GM18951 (cell line): ENCODE results near the gene STK38L.
"Not testable (repeated sequence)": the region's sequence is repeated elsewhere in the genome, so short reads cannot be mapped to it uniquely, and the experiment has no call there.

Source experiments
- POLR2A ChIP-seq: IDR thresholded peaks from 4 replicates; pipeline ENCODE4 v1.6.1; 2011; ENCODE audit warnings: mild to moderate bottlenecking; ENCODE audit not compliant: insufficient read length, insufficient read depth; ENCODE audit errors: extremely low read depth
- in situ Hi-C: fragments of 300-500 bp; cut with MboI; formaldehyde crosslinking; loops from one replicate; pipeline ENCODE4 v1.12.0; 2022; ENCODE audit warnings: low sequenced_read_pairs, mixed read lengths, inconsistent platforms; ENCODE audit not compliant: unreplicated experiment

STK38L gene

GRCh38 chr12:27213830-27214787 lies 30.0 kb upstream of the STK38L start:
- in situ Hi-C loops = no loop called here
- TF ChIP-seq POLR2A = no peak

GRCh38 chr12:27217590-27217989 lies 26.5 kb upstream of the STK38L start:
- in situ Hi-C loops = no loop called here
- TF ChIP-seq POLR2A = no peak

GRCh38 chr12:27219693-27220054 lies 24.4 kb upstream of the STK38L start:
- in situ Hi-C loops = no loop called here

GRCh38 chr12:27220055-27220987 lies 23.8 kb upstream of the STK38L start:
- in situ Hi-C loops = no loop called here

More at GRCh38 chr12:27219693-27220054, 24.4 kb upstream of the STK38L start:
- TF ChIP-seq POLR2A = no peak

GRCh38 chr12:27220988-27221345 lies 23.1 kb upstream of the STK38L start:
- in situ Hi-C loops = no loop called here
- TF ChIP-seq POLR2A = no peak

More at GRCh38 chr12:27220055-27220987, 23.8 kb upstream of the STK38L start:
- no peak for TF ChIP-seq POLR2A

GRCh38 chr12:27221625-27222387 lies 22.3 kb upstream of the STK38L start:
- TF ChIP-seq POLR2A = no peak
- in situ Hi-C loops = no loop called here

- in situ Hi-C loops = no loop called here
- TF ChIP-seq POLR2A = no peak
Observed at GRCh38 chr12:27226407-27226929, 17.6 kb upstream of the STK38L start.

- no peak for TF ChIP-seq POLR2A
- in situ Hi-C loops = no loop called here
Observed at GRCh38 chr12:27229367-27229766, 14.7 kb upstream of the STK38L start.

GRCh38 chr12:27231374-27231773 lies 12.7 kb upstream of the STK38L start:
- in situ Hi-C loops = not testable (repeated sequence)

GRCh38 chr12:27233814-27234213 lies 10.3 kb upstream of the STK38L start:
- in situ Hi-C loops = no loop called here
- no peak for TF ChIP-seq POLR2A

- in situ Hi-C loops = no loop called here
- no peak for TF ChIP-seq POLR2A
Observed at GRCh38 chr12:27236498-27236897, 7.6 kb upstream of the STK38L start.
